Inflammatory macrophage (primary cell): ENCODE data around the gene HPF1.
"Not testable (repeated sequence)": the region's sequence is repeated elsewhere in the genome, so short reads cannot be mapped to it uniquely, and the experiment has no call there.

Source experiments
- DNase-seq, 2 donors: peaks; one replicate each; pipeline ENCODE4 v3.0.0-alpha.2; 2020 to 2022
- total RNA-seq, 18 experiments: gene quantifications; one replicate each; lab custom pipeline; 2026; ENCODE audit warnings: mixed read lengths in 6 of 18, inconsistent platforms in 2 of 18; lab: John Stamatoyannopoulos, UW

HPF1 gene
- total RNA-seq: 2.3 to 16.4 (median 9.3) reads per million in 18 experiments

DNA sequence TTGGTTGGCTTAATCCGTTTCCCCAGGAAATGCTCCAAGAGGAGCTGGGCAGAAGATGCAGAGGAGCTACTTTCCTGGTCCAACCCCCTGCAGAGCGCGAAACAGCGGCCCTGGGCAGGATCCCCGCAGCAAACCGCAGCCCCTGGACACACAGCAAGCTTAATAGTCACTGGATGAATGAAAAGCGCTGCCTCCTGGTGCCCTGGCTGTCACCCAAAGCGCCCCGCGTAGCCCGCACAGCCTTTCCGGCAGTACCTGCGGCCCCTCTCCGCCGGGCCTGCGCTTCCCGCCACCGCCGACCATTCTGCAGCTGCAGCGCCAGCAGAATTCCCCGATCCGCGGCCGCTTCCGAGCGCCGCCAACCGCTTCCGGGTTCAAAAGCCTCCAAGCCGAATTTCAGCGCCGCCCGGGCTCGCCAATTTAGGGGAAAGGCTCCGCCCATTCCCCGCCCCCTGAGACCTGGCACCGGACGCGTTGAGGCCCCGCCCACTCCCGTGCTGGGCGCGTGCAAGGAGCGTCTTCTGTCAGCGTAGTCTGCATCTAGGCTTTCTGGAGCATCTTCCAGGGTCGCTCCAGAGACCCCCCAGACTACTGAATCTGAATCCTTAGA is at the start of gene HPF1:
Gene HPF1 (minus strand): TSS at position 370 of the 610 bp plus-strand sequence. CDS start 67 bp downstream, at position 303.
- peak; percentile 87 for DNase-seq

- not testable (repeated sequence) for DNase-seq
These were observed 49.0 kb upstream of the HPF1 start for GRCh38 chr4:169806770-169807169.

- DNase-seq: no peak
These were observed 45.7 kb upstream of the HPF1 start for GRCh38 chr4:169803413-169803812.

DNA sequence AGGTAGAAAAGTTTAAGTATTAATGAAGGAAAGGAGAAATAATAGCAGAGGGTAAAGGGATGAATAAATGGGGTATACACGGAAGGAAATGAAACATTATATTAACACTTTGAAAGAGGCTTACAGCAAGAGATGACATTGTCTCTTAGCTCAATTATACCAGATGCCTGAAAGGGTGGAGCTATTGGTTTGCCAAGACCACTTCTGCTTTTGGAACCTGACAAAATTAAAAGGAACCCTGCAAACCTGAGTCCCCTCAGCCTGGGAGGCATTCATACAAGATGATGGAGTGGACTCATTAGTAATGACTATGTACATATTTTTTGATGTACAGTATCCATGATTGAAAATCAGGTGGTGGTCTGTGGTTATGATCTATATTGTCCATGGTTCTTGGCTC is 45.1 kb upstream of the HPF1 start:
- peak; percentile 4 to 5 for DNase-seq

GRCh38 chr4:169800541-169800940 is 42.8 kb upstream of the HPF1 start:
- no peak for DNase-seq

- DNase-seq: no peak
These were observed 41.5 kb upstream of the HPF1 start for GRCh38 chr4:169799260-169799659.

- no peak for DNase-seq
These were observed 37.8 kb upstream of the HPF1 start for GRCh38 chr4:169795585-169795984.

DNA sequence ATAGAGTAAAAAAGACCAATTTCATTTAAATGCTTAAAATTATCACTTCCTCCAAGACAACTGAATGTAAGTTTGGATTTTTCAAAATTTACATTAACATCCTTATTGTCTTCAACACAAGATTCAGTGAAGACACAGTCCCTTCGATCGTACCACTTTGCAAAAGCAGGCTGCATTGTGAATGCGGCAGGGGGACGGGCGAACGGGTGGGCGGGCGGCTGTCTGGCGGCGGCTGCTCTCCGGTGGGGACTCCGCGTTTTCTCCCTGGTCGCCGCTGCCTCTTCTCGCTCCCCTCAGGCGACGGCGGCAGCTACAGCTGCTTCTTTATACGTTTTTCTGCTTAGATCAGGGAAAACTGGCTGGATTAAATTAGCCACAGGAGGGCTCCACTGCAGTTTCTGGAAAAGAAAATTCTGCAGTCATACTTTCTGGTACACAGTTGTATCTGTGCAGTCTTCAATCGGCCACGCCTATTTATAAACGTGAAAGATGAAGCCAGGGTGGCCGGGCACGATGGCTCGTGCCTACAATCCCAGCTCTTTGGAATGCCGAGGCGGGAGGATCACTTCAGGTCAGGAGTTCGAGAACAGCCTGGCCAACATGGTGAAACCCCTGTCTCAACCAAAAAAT is 33.9 kb upstream of the HPF1 start:
- DNase-seq: peak; percentile 37 to 46

DNA sequence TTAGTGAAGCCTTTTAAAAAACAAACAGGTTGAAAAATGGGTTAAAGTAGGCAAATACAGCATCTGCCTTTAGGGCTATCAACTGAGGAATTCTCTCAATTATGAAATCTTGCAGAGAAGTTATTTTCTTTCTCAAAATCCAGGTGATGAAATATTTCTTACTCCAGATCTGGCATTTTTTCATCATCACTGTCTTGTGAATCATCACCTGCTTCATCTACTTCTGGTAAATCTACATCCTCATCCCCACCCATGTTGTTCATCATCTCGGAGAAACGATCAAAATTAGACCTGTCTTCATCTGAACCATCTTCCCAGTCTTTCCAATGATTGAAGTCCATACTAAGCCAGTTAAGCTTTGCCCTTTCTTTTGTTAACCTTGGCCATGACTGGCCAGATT is 33.3 kb upstream of the HPF1 start:
- no peak for DNase-seq

- DNase-seq: no peak
These were observed 17.0 kb upstream of the HPF1 start for GRCh38 chr4:169774466-169775445.

DNA sequence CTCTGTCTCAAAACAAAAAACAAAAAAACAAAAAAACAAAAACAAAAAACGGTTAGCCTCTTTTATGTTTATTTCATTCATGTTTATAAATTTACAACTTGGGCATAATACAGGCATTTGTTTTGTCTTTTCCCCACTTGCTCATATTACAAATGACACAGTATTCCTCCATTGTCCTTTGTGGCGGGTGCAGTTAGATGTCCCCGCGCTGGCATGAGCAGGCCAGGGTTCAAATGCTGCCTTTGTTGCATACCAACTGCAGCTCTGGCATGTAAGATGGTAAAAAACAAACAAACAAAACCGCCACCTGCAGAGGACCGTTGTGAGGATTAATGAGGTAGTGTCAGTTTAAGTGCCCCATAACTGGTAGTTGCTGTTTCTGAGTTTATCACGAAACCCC is 16.1 kb upstream of the HPF1 start:
- DNase-seq: no peak

DNA sequence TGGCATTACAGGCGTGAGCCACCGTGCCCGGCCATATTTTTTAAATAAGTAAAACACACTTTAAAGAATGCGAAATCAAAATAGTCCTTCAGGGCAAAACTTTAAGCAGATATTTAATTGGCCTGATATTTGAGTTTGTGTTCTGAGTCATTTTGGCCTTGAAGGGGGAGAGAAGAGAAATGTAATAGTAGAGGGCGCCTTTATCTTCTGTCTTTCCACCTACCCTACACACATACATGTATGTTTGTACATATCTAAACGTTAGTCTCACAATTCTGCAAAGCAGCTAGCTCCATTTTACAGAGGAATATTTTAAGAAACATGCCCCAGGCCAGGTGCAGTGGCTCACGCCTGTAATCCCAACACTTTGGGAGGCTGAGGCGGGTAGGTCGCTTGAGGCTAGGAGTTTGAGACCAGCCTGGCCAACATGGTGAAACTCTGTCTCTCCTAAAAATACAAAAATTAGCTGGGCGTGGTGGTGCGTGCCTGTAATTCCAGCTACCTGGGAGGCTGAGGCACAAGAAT is 13.9 kb upstream of the HPF1 start:
- DNase-seq: not testable (repeated sequence)

DNA sequence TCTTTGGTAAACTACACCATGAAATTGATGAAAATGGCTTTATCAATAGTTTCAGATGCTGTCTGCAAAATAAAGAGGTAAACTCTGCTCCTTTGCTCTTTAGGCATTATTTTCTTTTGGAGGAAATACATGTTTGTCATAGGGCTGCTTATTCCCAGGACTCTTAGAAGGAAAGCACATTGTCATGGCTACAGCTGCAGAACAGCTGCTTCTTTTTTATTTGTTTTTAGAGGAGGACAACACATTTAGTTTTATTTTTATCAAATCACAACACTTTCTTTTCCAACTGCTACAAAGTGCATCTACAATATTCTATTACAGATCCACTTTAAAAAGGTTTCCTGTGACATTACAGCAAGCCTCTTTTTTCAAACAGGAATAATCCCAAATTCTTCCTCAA is 12.7 kb upstream of the HPF1 start:
- DNase-seq: no peak

- DNase-seq: no peak
These were observed 10.6 kb upstream of the HPF1 start for GRCh38 chr4:169768385-169768784.

DNA sequence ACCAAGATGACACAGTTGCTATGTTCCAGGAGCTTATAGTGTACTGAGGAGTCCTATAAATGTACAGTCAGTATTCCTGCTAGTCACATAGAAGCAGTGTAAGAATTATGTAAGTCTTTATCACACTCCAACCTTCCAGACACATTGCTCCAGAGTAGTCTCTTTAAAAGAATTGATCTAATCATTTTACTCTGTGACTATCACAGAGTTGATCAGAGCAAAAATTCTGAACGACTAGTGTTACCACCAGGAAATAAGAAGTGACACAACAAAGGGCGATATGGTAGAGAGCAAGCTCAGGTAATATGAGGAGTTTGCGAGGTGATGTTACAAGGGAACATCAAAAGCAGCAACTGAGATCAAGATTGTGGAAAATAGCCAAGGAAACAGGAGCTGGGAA is 9.0 kb upstream of the HPF1 start:
- no peak for DNase-seq

DNA sequence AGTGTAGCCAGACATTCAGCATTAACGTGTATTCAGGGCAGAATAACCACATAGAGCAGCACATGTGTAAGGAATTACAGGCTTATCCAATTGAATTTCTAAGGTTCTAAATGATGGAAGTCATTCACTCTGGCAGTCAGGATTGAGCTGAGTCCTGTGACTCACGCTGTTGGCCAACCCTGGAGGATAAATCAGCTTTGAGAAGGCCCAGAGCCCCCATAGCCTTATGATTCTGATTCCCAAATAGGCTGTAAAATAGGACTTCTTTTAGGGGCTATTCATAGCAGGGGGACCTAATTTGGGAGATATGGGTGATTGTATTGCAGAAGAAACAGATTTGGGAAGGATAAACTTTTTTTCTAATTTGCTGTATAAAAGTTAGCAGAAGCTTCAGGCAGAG is 8.1 kb upstream of the HPF1 start:
- no peak for DNase-seq

DNA sequence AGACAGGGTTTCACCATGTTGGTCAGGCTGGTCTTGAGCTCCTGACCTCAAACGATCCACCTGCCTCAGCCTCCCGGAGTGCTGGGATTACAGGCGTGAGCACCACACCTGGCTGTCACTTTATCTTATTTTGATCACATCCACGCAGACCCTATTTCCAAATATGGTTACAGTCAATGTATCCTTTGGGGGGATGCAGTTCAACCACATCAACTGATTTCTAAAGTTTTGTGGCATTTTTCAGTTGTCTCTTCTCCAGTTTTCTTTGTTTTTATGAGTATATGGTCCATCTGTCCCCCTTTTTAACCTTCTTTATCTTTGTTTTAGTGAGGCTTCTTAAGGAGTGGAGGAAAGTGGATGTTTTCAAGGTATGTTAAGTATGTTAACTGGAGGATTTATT is 4.1 kb upstream of the HPF1 start:
- DNase-seq: no peak

GRCh38 chr4:169758401-169758962 is 738 bp upstream of the HPF1 start:
- DNase-seq: no peak

DNA sequence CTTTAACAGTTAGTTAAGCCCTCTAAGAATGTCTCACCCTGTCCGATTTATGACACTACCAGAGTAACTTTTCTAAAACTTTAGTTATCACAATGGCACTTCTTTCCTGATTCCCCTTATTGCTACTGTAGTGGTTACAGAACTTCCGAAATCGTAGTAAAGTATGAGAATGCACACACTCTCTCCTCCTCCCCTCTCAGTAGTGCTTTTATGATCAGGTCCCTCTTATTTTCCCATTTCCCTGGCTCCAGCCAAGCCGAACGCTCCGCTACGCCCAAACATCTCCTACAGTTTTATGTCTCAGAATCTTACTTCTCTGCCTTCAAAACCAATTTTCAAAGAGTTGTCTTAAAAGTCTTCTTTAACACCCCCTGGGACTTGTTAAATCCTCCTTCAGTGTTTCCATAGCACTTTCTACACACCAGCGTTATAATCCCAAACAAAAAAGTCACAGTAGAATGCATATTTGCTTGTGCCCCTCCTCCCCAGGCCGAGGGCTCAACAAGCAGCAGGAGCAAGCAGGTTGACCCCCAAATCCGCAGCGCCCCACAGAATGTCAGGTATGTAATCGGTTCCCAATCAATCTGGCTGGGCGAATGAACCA is 671 bp downstream of the HPF1 start:
- peak in 1 of 2 donors; percentile 11 for DNase-seq

DNA sequence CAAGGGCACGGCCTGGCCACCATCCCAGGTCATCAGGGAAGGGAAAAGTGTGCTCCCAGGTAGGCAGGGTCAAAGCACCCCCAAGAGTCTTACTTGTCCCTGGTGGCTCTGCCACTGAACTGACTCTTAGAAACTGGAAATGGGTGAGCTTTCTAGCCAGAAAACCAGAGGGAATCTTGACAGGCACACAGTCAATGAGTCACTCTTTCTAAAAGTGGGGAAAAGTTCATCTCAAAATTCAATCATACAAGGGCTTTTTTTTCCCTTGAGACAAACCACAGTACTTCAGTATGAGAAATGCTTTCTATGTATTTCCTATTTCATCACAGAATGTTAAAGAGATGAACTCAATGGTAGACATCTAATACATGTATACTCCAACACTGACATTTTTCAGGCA is 12.5 kb downstream of the HPF1 start:
- no peak for DNase-seq

DNA sequence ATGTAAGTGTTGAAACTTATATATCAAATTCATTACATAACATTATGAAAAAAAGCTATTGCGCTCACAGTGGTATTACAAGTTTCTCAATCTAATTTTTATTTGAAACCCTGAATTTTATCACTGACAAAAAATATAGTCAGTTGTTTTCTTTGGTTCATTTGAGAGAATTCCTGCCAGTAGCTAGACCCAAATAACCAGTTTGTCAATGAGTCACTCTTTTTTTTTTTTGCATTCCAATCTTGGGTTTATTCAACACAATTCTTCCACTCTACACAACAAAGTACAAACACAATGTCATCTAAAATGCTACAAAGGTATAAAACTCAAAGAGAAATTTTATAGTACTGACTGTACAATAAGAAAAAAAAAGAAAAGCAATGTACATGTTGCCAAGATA is 13.1 kb downstream of the HPF1 start:
- DNase-seq: no peak

DNA sequence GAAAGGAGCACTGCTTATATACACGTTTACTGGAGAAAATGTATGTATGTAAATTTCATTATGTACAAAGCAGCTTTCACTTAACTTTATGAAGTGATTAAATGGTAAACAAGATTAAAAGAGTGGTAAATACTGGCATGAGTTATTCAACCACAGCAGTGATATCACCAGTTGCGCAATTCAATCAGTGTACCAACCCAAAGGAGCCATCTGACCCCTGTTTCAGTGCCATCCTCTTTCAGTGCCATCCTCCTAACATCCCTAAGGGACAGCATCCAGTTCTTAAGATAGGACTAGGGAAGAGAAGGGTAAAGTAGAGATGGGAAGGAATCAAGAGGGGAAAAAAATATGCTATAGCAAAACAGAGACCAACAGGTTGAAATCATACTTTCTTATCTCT is 16.2 kb downstream of the HPF1 start:
- no peak for DNase-seq
